Panc1 (cell line): ENCODE measurements around the gene ANO3. TPM values are rescaled to one million over a fixed set of nuclear protein-coding genes. Genes with fewer than 3 reads are reported as not detected.

Experiments used
- ATAC-seq: fragments of 200-7000 bp; cut with Tn5 transposase; 2 replicates; pipeline ENCODE4 v1.9.1; 2020; ENCODE audit warnings: mild to moderate bottlenecking, moderate library complexity
- BruUV-seq: library from RNA; stranded (reverse); fragments of 400-500 nt; replicated peaks from 2 replicates; lab custom pipeline; 2021; lab: Mats Ljungman, UMichigan
- CTCF ChIA-PET: fragments of 300-600 bp; sonication (Branson Sonifier 250); formaldehyde crosslinking; loops from one replicate; lab custom pipeline; 2022; ENCODE audit warnings: antibody characterized with exemption; lab: Charles Lee
- POLR2A ChIA-PET: fragments of 300-600 bp; sonication (Branson Sonifier 250); formaldehyde crosslinking; loops from one replicate; lab custom pipeline; 2022; ENCODE audit warnings: antibody characterized with exemption; lab: Charles Lee
- DNase-seq: peaks from one replicate; pipeline ENCODE4 v3.0.0-alpha.2; 2010; ENCODE audit warnings: low read depth, low spot score
- H3K27ac ChIP-seq: 2 replicates; pipeline ENCODE4 v1.5.1; 2011; ENCODE audit warnings: mild to moderate bottlenecking, low read length, inconsistent platforms
- H3K27me3 ChIP-seq: fragments of 200-500 bp; sonication (Bioruptor generic); 2 replicates; pipeline ENCODE4 v1.6.0; 2014; ENCODE audit warnings: low read length, inconsistent platforms; ENCODE audit not compliant: control insufficient read depth, insufficient read depth
- H3K36me3 ChIP-seq: fragments of 200-500 bp; sonication (Bioruptor generic); 2 replicates; pipeline ENCODE4 v1.5.1; 2014; ENCODE audit warnings: inconsistent platforms, mild to moderate bottlenecking, low read length, moderate library complexity; ENCODE audit not compliant: control insufficient read depth, insufficient read depth
- H3K4me1 ChIP-seq: 2 replicates; pipeline ENCODE4 v1.5.1; 2011; ENCODE audit warnings: inconsistent platforms, mild to moderate bottlenecking, low read length, moderate library complexity; ENCODE audit not compliant: control insufficient read depth, insufficient read depth
- H3K4me3 ChIP-seq, 2 experiments: 2 replicates each; pipeline ENCODE4 v1.5.1; 2011 to 2012; ENCODE audit warnings: low read depth in 2 of 2, low read length in 2 of 2, mild to moderate bottlenecking in 2 of 2, inconsistent platforms in 1 of 2, moderate library complexity in 1 of 2
- H3K9me3 ChIP-seq: fragments of 200-500 bp; sonication (Bioruptor generic); 2 replicates; pipeline ENCODE4 v1.5.1; 2014; ENCODE audit warnings: low read depth, mild to moderate bottlenecking, inconsistent platforms, low read length, moderate library complexity; ENCODE audit not compliant: control insufficient read depth, insufficient read depth
- CTCF ChIP-seq: fragments of 450-650 bp; IDR thresholded peaks from 2 replicates; pipeline ENCODE4 v1.5.1; 2017; ENCODE audit warnings: mild to moderate bottlenecking
- POLR2AphosphoS5 ChIP-seq: IDR thresholded peaks from 2 replicates; pipeline ENCODE4 v1.6.1; 2012; ENCODE audit warnings: mild to moderate bottlenecking, low read depth, low read length, moderate library complexity
- REST ChIP-seq, 2 experiments: IDR thresholded peaks; 2 replicates each; pipeline ENCODE4 v1.6.1; 2011 to 2012; ENCODE audit warnings: low read depth in 2 of 2, control low read depth in 1 of 2, low read length in 1 of 2, mild to moderate bottlenecking in 1 of 2, moderate library complexity in 1 of 2; ENCODE audit not compliant: insufficient read depth in 1 of 2
- SIN3A ChIP-seq: IDR thresholded peaks from 2 replicates; pipeline ENCODE4 v1.6.1; 2012; ENCODE audit warnings: low read depth, mild to moderate bottlenecking, low read length, moderate library complexity, borderline replicate concordance; ENCODE audit not compliant: insufficient read depth
- TCF7L2 ChIP-seq: IDR thresholded peaks from 2 replicates; pipeline ENCODE4 v1.6.1; 2011; ENCODE audit warnings: mild to moderate bottlenecking, low read depth, low read length, inconsistent platforms
- in situ Hi-C: cut with HindIII; loops from 2 replicates; pipeline ENCODE4 v1.10.0; 2016; ENCODE audit warnings: low sequenced_read_pairs, low pct_unique_long_range_greater_than_20kb
- intact Hi-C: fragments of 100-400 bp; cut with micrococcal nuclease; formaldehyde crosslinking; loops from one replicate; pipeline ENCODE4 v1.10.0; 2022; ENCODE audit not compliant: unreplicated experiment
- total RNA-seq: library from RNA; stranded (reverse); gene quantifications from one replicate; pipeline ENCODE4 v1.2.1, GENCODE V29; 2021; ENCODE audit not compliant: unreplicated experiment

Gene ANO3
- total RNA-seq, 1 experiment from 2014 or later: not detected

- CTCF ChIA-PET: no interaction called here
- intact Hi-C loops (no loop called here), in situ Hi-C loops (no loop called here)
- DNase-seq (no peak), ATAC-seq (no peak)
- no peak overlapping the region for H3K27ac ChIP-seq
- H3K4me3 ChIP-seq: no peak overlapping the region
- H3K36me3 ChIP-seq: no peaks in the 10 kb centered on the region
- H3K27me3 ChIP-seq: no peaks in the 10 kb centered on the region
- TF ChIP-seq POLR2AphosphoS5: no peak
- TF ChIP-seq REST (IDR thresholded peaks at IDR 0.05; ENCODE audit: insufficient read depth in 1 of 2, low read depth in 2 of 2, low read length in 1 of 2): no peak
- TF ChIP-seq TCF7L2: no peak
- no peak for TF ChIP-seq CTCF
- no peak for TF ChIP-seq SIN3A
- H3K4me1 ChIP-seq: no peaks in the 10 kb centered on the region
- BruUV-seq: no TSS peak
- H3K9me3 ChIP-seq: no peaks in the 10 kb centered on the region
- POLR2A ChIA-PET: no interaction called here
Measured at GRCh38 chr11:26623076-26623659, 291.2 kb downstream of the ANO3 start.

GRCh38 chr11:26626346-26626745 is 294.4 kb downstream of the ANO3 start:
- ChIA-PET CTCF (no interaction called here), POLR2A (no interaction called here)
- BruUV-seq: no TSS peak
- Histone ChIP-seq H3K4me3 (no peak overlapping the region), H3K27ac (no peak overlapping the region), H3K4me1 (no peaks in the 10 kb centered on the region), H3K27me3 (no peaks in the 10 kb centered on the region), H3K9me3 (no peaks in the 10 kb centered on the region), H3K36me3 (no peaks in the 10 kb centered on the region)
- TF ChIP-seq POLR2AphosphoS5: no peak
- no peak for TF ChIP-seq REST (IDR thresholded peaks at IDR 0.05; ENCODE audit: insufficient read depth in 1 of 2, low read depth in 2 of 2, low read length in 1 of 2)
- TF ChIP-seq TCF7L2: no peak
- no peak for TF ChIP-seq CTCF
- no peak for TF ChIP-seq SIN3A
- intact Hi-C loops: no loop called here
- in situ Hi-C loops: no loop called here
- DNase-seq: no peak
- no peak for ATAC-seq
